ENCODE results near the gene CRYL1.

DNA sequence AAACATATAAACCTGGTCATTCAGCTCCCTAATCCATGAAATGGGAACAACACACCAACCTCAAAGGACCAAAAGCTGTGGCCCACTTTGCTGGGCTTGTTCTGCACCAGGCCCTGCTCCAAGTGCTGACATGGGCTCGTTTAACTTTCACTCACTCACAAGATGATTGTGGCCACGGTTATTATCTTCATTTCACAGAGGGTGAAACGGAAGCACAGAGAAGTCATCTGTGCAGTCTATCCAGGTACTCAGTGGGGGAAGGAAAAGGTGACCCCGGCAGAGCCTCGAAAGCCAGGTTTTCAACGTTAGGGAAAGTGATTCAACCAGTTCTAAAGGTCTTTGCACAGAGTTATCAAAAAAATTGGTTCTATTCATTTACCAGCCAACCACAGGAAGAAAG lies 68.0 kb downstream of the CRYL1 start:
- TF ChIP-seq POLR2A (IDR thresholded peaks at IDR 0.05) (no peak), POLR2AphosphoS5 (IDR thresholded peaks at IDR 0.05) (no peak), EP300 (IDR thresholded peaks at IDR 0.05) (no peak)
- TF ChIP-seq, protein P1, sequence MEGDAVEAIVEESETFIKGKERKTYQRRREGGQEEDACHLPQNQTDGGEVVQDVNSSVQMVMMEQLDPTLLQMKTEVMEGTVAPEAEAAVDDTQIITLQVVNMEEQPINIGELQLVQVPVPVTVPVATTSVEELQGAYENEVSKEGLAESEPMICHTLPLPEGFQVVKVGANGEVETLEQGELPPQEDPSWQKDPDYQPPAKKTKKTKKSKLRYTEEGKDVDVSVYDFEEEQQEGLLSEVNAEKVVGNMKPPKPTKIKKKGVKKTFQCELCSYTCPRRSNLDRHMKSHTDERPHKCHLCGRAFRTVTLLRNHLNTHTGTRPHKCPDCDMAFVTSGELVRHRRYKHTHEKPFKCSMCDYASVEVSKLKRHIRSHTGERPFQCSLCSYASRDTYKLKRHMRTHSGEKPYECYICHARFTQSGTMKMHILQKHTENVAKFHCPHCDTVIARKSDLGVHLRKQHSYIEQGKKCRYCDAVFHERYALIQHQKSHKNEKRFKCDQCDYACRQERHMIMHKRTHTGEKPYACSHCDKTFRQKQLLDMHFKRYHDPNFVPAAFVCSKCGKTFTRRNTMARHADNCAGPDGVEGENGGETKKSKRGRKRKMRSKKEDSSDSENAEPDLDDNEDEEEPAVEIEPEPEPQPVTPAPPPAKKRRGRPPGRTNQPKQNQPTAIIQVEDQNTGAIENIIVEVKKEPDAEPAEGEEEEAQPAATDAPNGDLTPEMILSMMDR (IDR thresholded peaks at IDR 0.05), result no peak

Data from sigmoid colon (tissue), 4 donors.